Stimulated activated CD8-positive, alpha-beta memory T cell treated with anti-CD3 and anti-CD28 coated beads, Interleukin-15, amount 100 ng/mL, for 24 hours (primary cell): ENCODE data around the gene C18orf63.

Source experiments
- DNase-seq: peaks from one replicate; pipeline ENCODE4 v3.0.0-alpha.2; 2020; ENCODE audit warnings: low read depth

Gene C18orf63

GRCh38 chr18:74377776-74378175 is 62.1 kb downstream of the C18orf63 start:
- DNase-seq = no peak

GRCh38 chr18:74378179-74378682 is 62.6 kb downstream of the C18orf63 start:
- DNase-seq = no peak

GRCh38 chr18:74380916-74381315 is 65.3 kb downstream of the C18orf63 start:
- no peak for DNase-seq

- no peak for DNase-seq
Measured at GRCh38 chr18:74381621-74382295, 66.1 kb downstream of the C18orf63 start.

GRCh38 chr18:74382481-74383017 is 66.9 kb downstream of the C18orf63 start:
- no peak for DNase-seq

- DNase-seq = no peak
Measured at GRCh38 chr18:74387383-74387782, 71.7 kb downstream of the C18orf63 start.

GRCh38 chr18:74388227-74388626 is 72.6 kb downstream of the C18orf63 start:
- no peak for DNase-seq

GRCh38 chr18:74389171-74389927 is 73.7 kb downstream of the C18orf63 start:
- no peak for DNase-seq

- DNase-seq = no peak
Measured at GRCh38 chr18:74389991-74390390, 74.4 kb downstream of the C18orf63 start.

- DNase-seq = no peak
Measured at GRCh38 chr18:74390900-74391299, 75.3 kb downstream of the C18orf63 start.

- no peak for DNase-seq
Measured at GRCh38 chr18:74392323-74392722, 76.7 kb downstream of the C18orf63 start.

GRCh38 chr18:74395006-74395405 is 79.4 kb downstream of the C18orf63 start:
- no peak for DNase-seq

GRCh38 chr18:74395648-74396154 is 80.1 kb downstream of the C18orf63 start:
- no peak for DNase-seq

- DNase-seq = no peak
Measured at GRCh38 chr18:74396171-74397169, 80.8 kb downstream of the C18orf63 start.

- DNase-seq = no peak
Measured at GRCh38 chr18:74397572-74397971, 81.9 kb downstream of the C18orf63 start.

GRCh38 chr18:74399091-74399887 is 83.7 kb downstream of the C18orf63 start:
- DNase-seq = no peak

GRCh38 chr18:74400813-74401212 is 85.2 kb downstream of the C18orf63 start:
- no peak for DNase-seq

- no peak for DNase-seq
Measured at GRCh38 chr18:74402806-74403433, 87.3 kb downstream of the C18orf63 start.

GRCh38 chr18:74407888-74408287 is 92.2 kb downstream of the C18orf63 start:
- no peak for DNase-seq
